Measurements from ENCODE around the gene RAB11FIP2.

DNA sequence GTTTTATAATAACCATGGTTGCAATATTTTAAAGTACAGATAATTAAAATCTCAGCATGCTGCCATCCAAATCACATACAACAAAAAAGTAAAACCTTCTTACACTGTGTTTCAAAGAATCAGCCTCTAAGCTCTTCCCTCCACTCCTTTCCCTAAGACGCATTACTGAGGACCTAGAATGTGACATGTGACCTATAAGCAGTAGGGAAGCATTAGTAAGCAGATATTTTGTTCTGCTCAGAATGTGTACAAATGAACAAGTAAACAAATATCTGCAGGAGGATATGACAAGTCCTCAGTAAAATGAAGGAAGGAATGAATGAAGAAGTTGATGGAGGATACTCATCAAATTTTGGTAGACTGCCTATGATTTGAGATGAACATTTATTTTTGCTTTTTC is 49.1 kb downstream of the RAB11FIP2 start:
- no peak for TF ChIP-seq SIN3A (conservative IDR thresholded peaks at IDR 0.05 in 1 of 2, IDR thresholded peaks at IDR 0.05 in 1 of 2; ENCODE audit: low read depth in 1 of 2, low read length in 2 of 2)
- TF ChIP-seq, protein P1, sequence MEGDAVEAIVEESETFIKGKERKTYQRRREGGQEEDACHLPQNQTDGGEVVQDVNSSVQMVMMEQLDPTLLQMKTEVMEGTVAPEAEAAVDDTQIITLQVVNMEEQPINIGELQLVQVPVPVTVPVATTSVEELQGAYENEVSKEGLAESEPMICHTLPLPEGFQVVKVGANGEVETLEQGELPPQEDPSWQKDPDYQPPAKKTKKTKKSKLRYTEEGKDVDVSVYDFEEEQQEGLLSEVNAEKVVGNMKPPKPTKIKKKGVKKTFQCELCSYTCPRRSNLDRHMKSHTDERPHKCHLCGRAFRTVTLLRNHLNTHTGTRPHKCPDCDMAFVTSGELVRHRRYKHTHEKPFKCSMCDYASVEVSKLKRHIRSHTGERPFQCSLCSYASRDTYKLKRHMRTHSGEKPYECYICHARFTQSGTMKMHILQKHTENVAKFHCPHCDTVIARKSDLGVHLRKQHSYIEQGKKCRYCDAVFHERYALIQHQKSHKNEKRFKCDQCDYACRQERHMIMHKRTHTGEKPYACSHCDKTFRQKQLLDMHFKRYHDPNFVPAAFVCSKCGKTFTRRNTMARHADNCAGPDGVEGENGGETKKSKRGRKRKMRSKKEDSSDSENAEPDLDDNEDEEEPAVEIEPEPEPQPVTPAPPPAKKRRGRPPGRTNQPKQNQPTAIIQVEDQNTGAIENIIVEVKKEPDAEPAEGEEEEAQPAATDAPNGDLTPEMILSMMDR (IDR thresholded peaks at IDR 0.05; ENCODE audit: control extremely low read depth in 1 of 3, insufficient read depth in 1 of 3, low read depth in 1 of 3, low read length in 3 of 3): no peak
- TF ChIP-seq POLR2A (IDR thresholded peaks at IDR 0.05; ENCODE audit: control extremely low read depth in 1 of 2, low read depth in 2 of 2, low read length in 2 of 2): no peak
- no peak for TF ChIP-seq TCF12 (IDR thresholded peaks at IDR 0.05; ENCODE audit: low read depth, low read length)
- TF ChIP-seq RAD21 (IDR thresholded peaks at IDR 0.05 in 1 of 2, conservative IDR thresholded peaks at IDR 0.05 in 1 of 2; ENCODE audit: low read depth in 2 of 2, low read length in 2 of 2): no peak
- no peak for TF ChIP-seq JUND (IDR thresholded peaks at IDR 0.05; ENCODE audit: low read length)
